Superior temporal gyrus (tissue), 1 donor: ENCODE measurements around the gene CFAP97.
A peak's percentile ranks its signal among the peaks of the same experiment; 100 is the strongest.
"Not testable (repeated sequence)": the region's sequence is repeated elsewhere in the genome, so short reads cannot be mapped to it uniquely, and the experiment has no call there.

Source experiments
- DNase-seq: peaks from one replicate; pipeline ENCODE4 v3.0.0-alpha.2; 2016; ENCODE audit errors: extremely low spot score

CFAP97 gene

DNA sequence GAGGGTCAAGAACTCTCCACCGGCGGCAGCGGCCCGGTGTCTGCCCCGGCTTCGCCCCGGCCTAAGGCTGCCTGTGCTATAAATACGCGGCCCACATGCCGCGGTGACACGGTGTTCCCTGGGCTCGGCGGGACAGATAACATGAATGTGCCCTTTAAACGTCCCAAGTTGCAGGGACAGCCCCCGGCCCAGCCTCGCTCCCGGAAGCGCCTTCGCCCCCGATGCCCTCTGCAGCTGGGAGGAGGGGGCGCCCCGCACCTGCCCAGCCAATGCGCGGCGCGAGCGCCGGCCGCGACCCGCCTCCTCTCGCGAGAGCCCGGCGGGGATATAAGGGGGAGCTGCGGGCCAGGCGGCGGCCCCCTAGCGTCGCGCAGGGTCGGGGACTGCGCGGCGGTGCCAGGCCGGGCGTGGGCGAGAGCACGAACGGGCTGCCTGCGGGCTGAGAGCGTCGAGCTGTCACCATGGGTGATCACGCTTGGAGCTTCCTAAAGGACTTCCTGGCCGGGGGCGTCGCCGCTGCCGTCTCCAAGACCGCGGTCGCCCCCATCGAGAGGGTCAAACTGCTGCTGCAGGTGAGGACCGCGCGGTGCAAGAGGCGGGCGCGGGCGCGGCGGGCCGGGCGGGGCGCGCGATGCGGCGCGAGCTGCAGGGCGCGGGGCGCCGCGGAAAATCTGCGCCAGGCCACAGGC is 60.7 kb downstream of the CFAP97 start, which contains the start of gene SLC25A4:
SLC25A4 (plus strand) TSS at position 355 of the 689 bp plus-strand sequence; CDS start at position 462, 107 bp downstream.
- DNase-seq, result peak; percentile 89

DNA sequence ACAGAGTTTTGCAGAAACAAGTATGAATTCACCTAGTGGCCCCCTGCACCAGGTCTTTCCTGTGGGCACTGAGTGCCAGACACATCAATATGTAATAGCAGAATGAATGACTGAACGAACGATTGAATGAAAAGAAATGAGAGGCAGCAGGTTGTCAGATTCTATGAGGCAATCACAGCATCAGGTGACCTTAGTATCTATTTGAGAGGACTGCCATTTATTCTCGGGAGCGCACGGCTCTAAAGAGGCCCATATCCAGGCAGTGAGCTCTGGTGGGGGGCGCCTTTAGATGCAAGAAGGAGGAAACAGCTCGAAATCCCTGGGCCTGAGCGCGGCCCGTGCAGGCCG is 61.3 kb downstream of the CFAP97 start:
- peak; percentile 65 for DNase-seq

- no peak for DNase-seq
These were observed 62.0 kb downstream of the CFAP97 start for GRCh38 chr4:185141777-185142176.

DNA sequence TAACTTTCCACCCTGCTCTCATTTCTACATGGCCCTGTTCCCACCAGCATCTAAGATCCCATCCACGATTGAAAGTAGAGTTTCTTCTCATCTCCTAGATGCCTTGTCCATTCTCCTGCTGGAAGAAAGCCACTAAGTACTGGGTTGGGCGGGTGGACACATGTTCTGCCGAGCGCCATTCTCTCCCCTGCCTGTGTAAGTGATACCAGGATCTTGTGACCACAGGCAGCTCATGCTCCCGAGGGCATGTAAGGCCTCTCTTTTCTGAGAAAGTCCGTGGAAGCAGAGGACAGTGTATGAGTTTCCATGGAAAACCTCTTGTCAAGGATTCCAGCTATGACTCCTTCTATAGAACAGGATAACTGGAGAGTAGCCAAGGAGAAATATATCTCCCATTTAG is 64.1 kb downstream of the CFAP97 start:
- no peak for DNase-seq

GRCh38 chr4:185138161-185138560 is 65.6 kb downstream of the CFAP97 start:
- DNase-seq, result no peak

DNA sequence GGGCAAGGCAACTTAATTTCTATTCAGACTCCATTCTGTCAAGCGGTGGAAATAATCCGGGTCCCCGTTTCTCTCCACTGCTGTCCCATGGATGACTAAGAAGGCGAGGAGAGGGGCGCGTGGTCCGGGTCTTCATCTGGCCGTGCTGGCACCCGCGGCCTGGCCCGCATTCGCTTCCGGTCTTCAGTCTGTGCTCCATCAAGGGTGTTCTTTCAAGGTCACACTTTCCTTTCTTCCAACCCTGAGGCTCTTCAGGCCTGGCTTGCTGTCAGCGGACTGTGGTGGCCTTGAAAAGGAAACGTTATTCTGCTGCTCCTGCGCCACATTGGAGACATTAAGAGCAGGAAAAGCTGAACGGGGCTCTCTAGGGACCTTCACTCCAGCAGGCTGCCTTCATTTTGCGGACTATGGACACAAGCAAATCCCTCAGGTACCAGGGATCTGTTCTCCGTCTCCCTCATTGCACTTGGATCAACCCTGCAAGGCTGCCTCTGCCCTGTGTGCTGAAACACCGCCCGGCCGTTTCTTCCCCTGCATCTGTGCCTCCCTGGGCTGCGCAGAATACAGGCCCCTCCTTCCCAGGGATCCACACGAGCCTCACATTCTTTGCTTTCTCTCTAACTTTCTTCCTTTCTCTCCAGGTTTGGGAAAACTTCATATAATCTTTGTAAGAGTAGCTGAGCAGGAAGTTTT is 66.4 kb downstream of the CFAP97 start:
- DNase-seq, result no peak

DNA sequence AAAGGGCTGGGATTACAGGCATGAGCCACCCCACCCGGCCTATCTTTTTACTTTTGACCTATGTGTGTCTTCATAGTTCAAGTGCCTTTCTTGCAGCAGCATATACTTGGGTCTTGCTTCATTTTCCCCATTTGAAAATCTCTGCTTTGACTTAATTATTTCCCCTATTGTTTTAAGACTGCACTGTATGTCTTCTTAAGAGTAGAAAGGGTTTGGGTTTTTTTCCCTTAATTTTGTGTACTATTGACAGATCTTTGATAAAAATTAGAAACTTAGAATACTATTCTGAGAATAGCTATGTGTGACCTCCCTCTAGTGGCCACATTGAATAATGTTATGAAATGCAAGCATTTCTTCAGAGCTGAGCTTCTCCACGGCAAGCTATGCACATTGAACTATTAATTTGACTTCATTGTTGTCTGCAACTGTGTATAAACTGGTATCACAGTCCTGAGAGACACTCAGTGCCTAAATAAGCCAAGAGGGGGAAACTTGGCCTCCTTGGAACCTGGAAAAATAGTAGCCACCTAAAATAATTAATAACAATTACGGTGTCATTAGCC is 69.4 kb downstream of the CFAP97 start:
- peak; percentile 87 for DNase-seq

DNA sequence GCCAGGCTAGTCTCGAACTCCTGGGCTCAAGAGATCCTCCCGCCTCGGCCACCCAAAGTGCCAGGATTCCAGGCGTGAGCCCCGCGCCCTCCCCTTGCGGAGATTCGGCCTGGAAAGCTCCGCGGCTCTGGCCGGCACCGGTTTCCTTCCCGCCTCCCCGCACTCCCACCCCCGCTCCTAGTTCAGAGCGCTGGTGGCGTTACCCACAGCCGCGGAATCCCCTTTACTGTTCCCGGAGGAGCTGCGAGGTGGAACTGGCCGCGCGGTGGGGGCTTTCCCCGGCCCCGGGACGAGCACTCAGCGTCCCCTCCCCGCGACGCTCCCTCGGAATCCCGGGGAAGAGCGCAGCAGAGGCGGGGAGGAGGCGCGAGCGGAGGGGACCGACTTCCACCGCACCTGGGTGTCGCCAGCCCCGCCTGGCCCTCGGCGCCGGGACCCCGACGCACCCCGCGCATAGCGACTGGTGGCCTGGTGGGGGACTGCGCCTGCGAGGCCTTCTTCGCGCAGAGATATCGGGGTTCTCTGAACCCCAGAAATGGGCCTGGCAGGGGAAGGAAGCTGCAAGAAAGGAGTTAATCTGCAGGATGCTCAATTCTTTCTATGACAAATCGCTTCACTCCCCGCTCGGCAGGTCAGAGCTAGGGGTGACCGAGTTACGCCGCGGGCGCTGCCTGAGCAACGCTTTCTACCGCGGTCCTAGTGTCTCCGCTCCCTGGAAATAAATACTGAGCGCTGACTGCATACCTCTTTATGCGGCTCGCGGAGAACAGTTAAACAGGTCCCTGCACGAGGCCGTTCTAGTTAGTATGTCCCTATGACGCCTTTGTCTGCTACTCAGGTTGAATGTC is 75.3 kb downstream of the CFAP97 start:
- DNase-seq, result peak; percentile 47

- DNase-seq, result no peak
These were observed 76.5 kb downstream of the CFAP97 start for GRCh38 chr4:185127021-185127925.

DNA sequence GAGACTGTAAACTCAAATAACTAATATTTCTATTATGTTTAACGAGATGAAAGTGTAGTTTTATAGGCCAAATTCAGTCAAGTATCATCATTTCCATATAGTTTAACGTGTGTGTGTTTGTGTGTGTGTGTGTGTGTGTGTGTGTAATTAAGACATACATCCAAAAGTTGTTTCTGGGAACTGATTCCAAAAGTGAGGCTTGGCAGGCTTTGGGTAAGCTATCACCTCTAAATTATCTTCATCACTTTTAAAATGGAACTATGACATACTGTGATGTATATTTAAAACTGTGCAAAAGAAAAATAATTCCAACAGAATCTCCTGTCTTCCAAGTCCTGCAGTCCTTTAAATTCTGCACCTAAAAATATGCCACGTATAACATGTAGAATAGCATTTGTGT is 79.8 kb downstream of the CFAP97 start:
- DNase-seq, result no peak

GRCh38 chr4:185122681-185123345 is 81.0 kb downstream of the CFAP97 start:
- DNase-seq, result no peak

DNA sequence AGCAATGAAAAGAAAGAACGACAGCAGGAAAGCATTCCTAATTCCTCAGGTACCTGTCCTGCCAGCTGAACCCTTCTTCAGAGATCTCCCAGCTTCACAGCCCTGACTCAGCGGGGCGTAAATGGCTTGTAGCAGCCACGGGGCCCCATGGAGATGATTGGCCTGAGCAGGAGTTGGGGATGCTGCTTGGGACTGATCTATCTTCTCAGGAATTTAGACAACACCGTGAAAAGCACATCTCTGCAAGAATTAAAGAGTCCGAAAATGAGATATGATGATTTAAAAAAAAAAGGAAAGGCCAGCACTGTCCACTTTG is 83.2 kb downstream of the CFAP97 start:
- DNase-seq, result no peak

DNA sequence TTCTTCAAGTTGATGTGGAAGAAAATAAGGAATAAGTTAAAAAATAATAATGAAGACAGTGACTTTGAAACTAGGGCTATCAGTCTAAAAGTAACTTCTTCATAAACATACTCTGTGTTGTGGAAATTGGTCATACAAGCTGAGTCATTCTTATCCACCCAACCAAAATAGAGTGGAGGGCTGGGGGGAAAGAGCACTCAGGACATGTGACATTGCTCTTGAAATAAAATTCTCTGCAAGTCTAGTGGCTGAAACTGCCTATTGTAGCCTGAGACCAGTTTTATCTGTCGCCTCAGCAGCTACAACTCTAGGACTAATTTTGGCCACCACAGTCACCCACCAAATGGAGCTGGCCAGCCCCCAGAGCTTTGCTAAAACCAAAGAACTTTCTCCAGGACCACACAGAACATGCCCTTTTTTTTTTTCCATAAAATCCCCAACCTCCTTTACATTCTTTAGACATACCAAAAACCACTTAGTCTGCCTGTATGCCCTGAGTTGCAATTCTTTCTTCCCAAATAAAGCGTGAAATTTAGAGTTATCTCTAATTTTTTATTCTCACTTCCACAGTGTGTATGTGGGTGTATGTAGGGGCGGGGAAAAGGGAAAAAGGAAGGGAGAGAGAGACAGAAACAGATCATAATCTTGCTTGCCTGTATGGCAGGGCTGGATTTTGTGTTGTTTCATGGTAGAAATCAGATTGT is 83.7 kb downstream of the CFAP97 start:
- no peak for DNase-seq

DNA sequence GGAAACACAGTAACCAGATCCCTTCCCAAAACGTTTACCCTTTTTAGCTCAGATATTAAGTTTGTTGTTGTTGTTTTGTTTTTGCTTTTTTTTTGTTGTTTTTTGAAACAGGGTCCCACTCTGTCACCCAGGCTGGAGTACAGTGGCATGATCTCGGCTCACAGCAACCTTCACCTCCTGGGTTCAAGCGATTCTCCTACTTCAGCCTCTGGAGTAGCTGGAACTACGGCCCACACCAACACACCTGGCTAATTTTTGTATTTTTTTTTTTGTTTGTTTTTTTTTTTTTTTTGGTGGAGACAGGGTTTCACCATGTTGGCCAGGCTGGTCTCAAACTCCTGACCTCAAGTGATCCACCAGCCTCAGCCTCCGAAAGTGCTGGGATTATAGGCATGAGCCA is 84.3 kb downstream of the CFAP97 start:
- DNase-seq, result not testable (repeated sequence)

GRCh38 chr4:185118876-185119275 is 84.9 kb downstream of the CFAP97 start:
- no peak for DNase-seq

- DNase-seq, result no peak
These were observed 86.4 kb downstream of the CFAP97 start for GRCh38 chr4:185117300-185117934.

GRCh38 chr4:185115827-185116232 is 88.0 kb downstream of the CFAP97 start:
- no peak for DNase-seq

DNA sequence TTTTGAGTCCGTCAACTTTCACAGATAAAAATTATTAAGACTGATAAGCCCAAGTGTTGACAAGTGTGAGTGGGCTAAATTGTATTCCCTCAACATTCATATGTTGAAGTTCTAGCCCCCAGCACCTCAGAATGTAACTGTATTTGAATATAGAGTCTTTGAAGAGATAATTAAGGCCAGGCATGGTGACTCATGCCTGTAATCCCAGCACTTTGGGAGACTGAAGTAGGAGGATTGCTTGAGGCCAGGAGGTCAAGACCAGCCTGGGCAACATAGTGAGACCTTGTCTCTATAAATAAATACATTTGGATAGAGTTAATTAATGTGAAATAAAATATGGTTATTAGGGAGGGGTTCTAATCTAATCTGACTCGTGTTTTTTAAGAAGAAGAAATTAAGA is 90.5 kb downstream of the CFAP97 start:
- DNase-seq, result no peak

GRCh38 chr4:185112104-185112503 is 91.7 kb downstream of the CFAP97 start:
- no peak for DNase-seq

- no peak for DNase-seq
These were observed 93.4 kb downstream of the CFAP97 start for GRCh38 chr4:185110375-185110823.
